Ishikawa (cell line): ENCODE measurements around the gene SAXO1.

Experiments used
- CEBPB ChIP-seq: IDR thresholded peaks from 2 replicates; pipeline ENCODE4 v1.6.1; 2012
- CREB1 ChIP-seq: IDR thresholded peaks from 2 replicates; pipeline ENCODE4 v1.6.1; 2012; ENCODE audit warnings: low read depth
- EGR1 ChIP-seq: IDR thresholded peaks from 2 replicates; pipeline ENCODE4 v1.6.1; 2012
- EP300 ChIP-seq: IDR thresholded peaks from 2 replicates; pipeline ENCODE4 v1.6.1; 2012; ENCODE audit warnings: borderline replicate concordance
- FOXM1 ChIP-seq: IDR thresholded peaks from 2 replicates; pipeline ENCODE4 v1.6.1; 2012; ENCODE audit warnings: low read depth, borderline replicate concordance
- MAX ChIP-seq: IDR thresholded peaks from 2 replicates; pipeline ENCODE4 v1.6.1; 2012
- NFIC ChIP-seq: IDR thresholded peaks from 2 replicates; pipeline ENCODE4 v1.6.1; 2012
- RAD21 ChIP-seq: IDR thresholded peaks from 2 replicates; pipeline ENCODE4 v1.6.1; 2012; ENCODE audit warnings: low read depth
- REST ChIP-seq: IDR thresholded peaks from 2 replicates; pipeline ENCODE4 v1.6.1; 2012; ENCODE audit warnings: low read depth, mild to moderate bottlenecking
- TAF1 ChIP-seq: IDR thresholded peaks from 2 replicates; pipeline ENCODE4 v1.6.1; 2012; ENCODE audit warnings: low read depth, mild to moderate bottlenecking
- TCF12 ChIP-seq: IDR thresholded peaks from 2 replicates; pipeline ENCODE4 v1.6.1; 2012; ENCODE audit warnings: low read depth
- TEAD4 ChIP-seq: IDR thresholded peaks from 2 replicates; pipeline ENCODE4 v1.6.1; 2012
- USF1 ChIP-seq: IDR thresholded peaks from 2 replicates; pipeline ENCODE4 v1.6.1; 2012
- YY1 ChIP-seq: IDR thresholded peaks from 2 replicates; pipeline ENCODE4 v1.6.1; 2012; ENCODE audit warnings: low read depth
- ZBTB7A ChIP-seq: IDR thresholded peaks from 2 replicates; pipeline ENCODE4 v1.6.1; 2012; ENCODE audit warnings: low read depth

SAXO1 gene

GRCh38 chr9:18905028-18905882 is 127.8 kb downstream of the SAXO1 start:
- TF ChIP-seq TAF1 (no peak), MAX (no peak), CEBPB (no peak), TEAD4 (no peak), TCF12 (no peak)

- TF ChIP-seq EGR1: no peak
- TF ChIP-seq EP300: no peak
- no peak for TF ChIP-seq TCF12
Measured at GRCh38 chr9:18903450-18903849, 129.6 kb downstream of the SAXO1 start.

- no peak for TF ChIP-seq TAF1
- no peak for TF ChIP-seq USF1
- TF ChIP-seq FOXM1: no peak
- TF ChIP-seq REST: no peak
- no peak for TF ChIP-seq CREB1
- TF ChIP-seq RAD21: no peak
- TF ChIP-seq TEAD4: no peak
- TF ChIP-seq TCF12: no peak
Measured at GRCh38 chr9:18896531-18897179, 136.4 kb downstream of the SAXO1 start.

- TF ChIP-seq TEAD4: no peak
- no peak for TF ChIP-seq NFIC
- no peak for TF ChIP-seq USF1
- TF ChIP-seq MAX: no peak
- no peak for TF ChIP-seq CREB1
- no peak for TF ChIP-seq FOXM1
- TF ChIP-seq EGR1: no peak
- TF ChIP-seq EP300: no peak
- no peak for TF ChIP-seq YY1
- no peak for TF ChIP-seq REST
- no peak for TF ChIP-seq TAF1
- TF ChIP-seq CEBPB: no peak
- no peak for TF ChIP-seq RAD21
- no peak for TF ChIP-seq TCF12
- no peak for TF ChIP-seq ZBTB7A
Measured at GRCh38 chr9:18896004-18896403, 137.0 kb downstream of the SAXO1 start.

GRCh38 chr9:18893491-18893890 is 139.5 kb downstream of the SAXO1 start:
- TF ChIP-seq CREB1 (no peak), USF1 (no peak), TEAD4 (no peak), REST (no peak), EGR1 (no peak), TAF1 (no peak), CEBPB (no peak), YY1 (no peak), FOXM1 (no peak), MAX (no peak), RAD21 (no peak), ZBTB7A (no peak), NFIC (no peak), TCF12 (no peak), EP300 (no peak)
